Neural cell (in vitro differentiated cells): ENCODE data around the gene SYT15.
"Not testable (repeated sequence)": the region's sequence is repeated elsewhere in the genome, so short reads cannot be mapped to it uniquely, and the experiment has no call there.

Source experiments
- CTCF ChIP-seq: fragments of 450-650 bp; IDR thresholded peaks from 2 replicates; pipeline ENCODE4 v1.5.1; 2014; ENCODE audit warnings: antibody characterized with exemption, mild to moderate bottlenecking, moderate library complexity; ENCODE audit not compliant: poor library complexity, severe bottlenecking
- EZH2 ChIP-seq: fragments of 200-600, 300-800 bp; shearing (Covaris generic), sonication (generic); IDR thresholded peaks from 2 replicates; pipeline ENCODE4 v1.6.1; 2014; ENCODE audit warnings: antibody characterized with exemption, low read length, borderline replicate concordance, mild to moderate bottlenecking; ENCODE audit not compliant: insufficient read depth, poor library complexity, severe bottlenecking
- POLR2AphosphoS5 ChIP-seq: IDR thresholded peaks from 2 replicates; pipeline ENCODE4 v1.6.1; 2012
- RAD21 ChIP-seq: fragments of 450-650 bp; conservative IDR thresholded peaks from 2 replicates; pipeline ENCODE4 v1.6.1; 2014; ENCODE audit warnings: antibody characterized with exemption, mild to moderate bottlenecking, moderate library complexity
- REST ChIP-seq: IDR thresholded peaks from 2 replicates; pipeline ENCODE4 v1.6.1; 2012; ENCODE audit warnings: borderline replicate concordance
- SMC3 ChIP-seq: fragments of 450-650 bp; conservative IDR thresholded peaks from 2 replicates; pipeline ENCODE4 v1.6.1; 2014; ENCODE audit warnings: antibody characterized with exemption, mild to moderate bottlenecking, moderate library complexity; ENCODE audit not compliant: poor library complexity

- TF ChIP-seq CTCF, POLR2AphosphoS5, EZH2, REST, RAD21, SMC3: not testable (repeated sequence)
Observed at GRCh38 chr10:46570655-46571054, 8.3 kb upstream of the SYT15 start.
